SK-N-SH (cell line): ENCODE measurements around the gene TBC1D2B. TPM values are rescaled to one million over a fixed set of nuclear protein-coding genes. Genes with fewer than 3 reads are reported as not detected.

Source experiments
- CTCF ChIA-PET: fragments of 300-600, 350-600 bp; formaldehyde crosslinking; extraction: SDS; loops from one replicate; lab custom pipeline; 2021; lab: Yijun Ruan, JAX
- POLR2A ChIA-PET: fragments of 350-600 bp; sonication (Branson Sonifier 250); formaldehyde crosslinking; extraction: SDS; loops from one replicate; lab custom pipeline; 2020; ENCODE audit warnings: antibody characterized with exemption, inconsistent platforms; lab: Yijun Ruan, JAX
- DNase-seq: peaks from one replicate; pipeline ENCODE4 v3.0.0; 2012
- H2AFZ ChIP-seq: fragments of 200-600 bp; sonication (generic); 2 replicates; pipeline ENCODE4 v1.8.1; 2016; ENCODE audit warnings: antibody characterized with exemption, mild to moderate bottlenecking, low read depth
- H3F3A ChIP-seq: fragments of 200-600 bp; sonication (generic); replicated peaks from 2 replicates; pipeline ENCODE3; 2016; ENCODE audit warnings: antibody characterized with exemption, mild to moderate bottlenecking; ENCODE audit not compliant: insufficient read depth
- H3K27ac ChIP-seq, 2 experiments: fragments of 200-500 bp in 1 of 2; fragments of 200-600 bp in 1 of 2; sonication (Bioruptor generic) in 1 of 2; sonication (generic), shearing (Covaris generic) in 1 of 2; 2 replicates each; pipeline versions ENCODE4 v1.5.1 to v1.6.1; 2014 to 2016; ENCODE audit warnings: low read depth in 2 of 2, inconsistent platforms in 1 of 2, low read length in 1 of 2, mild to moderate bottlenecking in 1 of 2, mixed read lengths in 1 of 2
- H3K27me3 ChIP-seq: fragments of 200-600 bp; sonication (generic), shearing (Covaris generic); 2 replicates; pipeline ENCODE4 v1.6.1; 2016; ENCODE audit warnings: mixed run types; ENCODE audit not compliant: insufficient read depth
- H3K36me3 ChIP-seq, 2 experiments: fragments of 200-500 bp in 1 of 2; fragments of 200-600 bp in 1 of 2; sonication (Bioruptor generic) in 1 of 2; sonication (generic) in 1 of 2; replicated peaks in 1 of 2; 2 replicates each; pipeline versions ENCODE3 to v1.5.1; 2014 to 2016; ENCODE audit warnings: low read length in 1 of 2, mild to moderate bottlenecking in 1 of 2; ENCODE audit not compliant: insufficient read depth in 2 of 2, control insufficient read depth in 1 of 2
- H3K4me1 ChIP-seq, 2 experiments: fragments of 200-500 bp in 1 of 2; fragments of 200-600 bp in 1 of 2; sonication (Bioruptor generic) in 1 of 2; sonication (generic), shearing (Covaris generic) in 1 of 2; 2 replicates each; pipeline versions ENCODE4 v1.5.1 to v1.6.1; 2014 to 2016; ENCODE audit warnings: low read depth in 1 of 2, low read length in 1 of 2, mixed run types in 1 of 2; ENCODE audit not compliant: insufficient read depth in 2 of 2, control insufficient read depth in 1 of 2
- H3K4me2 ChIP-seq: fragments of 200-600 bp; sonication (generic), shearing (Covaris generic); 2 replicates; pipeline ENCODE4 v1.6.1; 2017; ENCODE audit warnings: mixed run types
- H3K4me3 ChIP-seq, 2 experiments: fragments of 200-500 bp in 1 of 2; fragments of 200-600 bp in 1 of 2; sonication (Bioruptor generic) in 1 of 2; sonication (generic), shearing (Covaris generic) in 1 of 2; 2 replicates each; pipeline versions ENCODE4 v1.5.1 to v1.8.1; 2014 to 2016; ENCODE audit warnings: low read depth in 2 of 2, inconsistent platforms in 1 of 2, low read length in 1 of 2, mild to moderate bottlenecking in 1 of 2, mixed read lengths in 1 of 2, moderate library complexity in 1 of 2
- H3K79me2 ChIP-seq: fragments of 200-600 bp; sonication (generic); 2 replicates; pipeline ENCODE4 v1.8.1; 2017; ENCODE audit warnings: mild to moderate bottlenecking; ENCODE audit not compliant: insufficient read depth
- H3K9ac ChIP-seq: fragments of 200-600 bp; sonication (generic); 2 replicates; pipeline ENCODE4 v1.6.1; 2017; ENCODE audit warnings: mixed run types
- H3K9me2 ChIP-seq: fragments of 200-600 bp; sonication (generic); 2 replicates; pipeline ENCODE4 v1.6.1; 2017; ENCODE audit warnings: mixed run types
- H3K9me3 ChIP-seq: fragments of 200-600 bp; sonication (generic); 2 replicates; pipeline ENCODE4 v1.6.1; 2017; ENCODE audit warnings: mixed run types, mild to moderate bottlenecking, moderate library complexity
- H4K20me1 ChIP-seq: fragments of 200-600 bp; sonication (generic); 2 replicates; pipeline ENCODE4 v1.6.1; 2017; ENCODE audit warnings: mild to moderate bottlenecking, mixed run types; ENCODE audit not compliant: insufficient read depth
- CHD2 ChIP-seq: fragments of 150-350 bp; IDR thresholded peaks from 2 replicates; pipeline ENCODE4 v1.6.1; 2018; ENCODE audit warnings: low read length; ENCODE audit not compliant: partially characterized antibody
- ELF1 ChIP-seq: IDR thresholded peaks from 2 replicates; pipeline ENCODE4 v1.4.0; 2012
- FOSL2 ChIP-seq: IDR thresholded peaks from 2 replicates; pipeline ENCODE4 v1.4.0; 2012; ENCODE audit warnings: low read depth, mild to moderate bottlenecking, moderate library complexity, borderline replicate concordance
- FOXM1 ChIP-seq: IDR thresholded peaks from 2 replicates; pipeline ENCODE4 v1.4.0; 2012; ENCODE audit warnings: low read depth, mild to moderate bottlenecking
- GABPA ChIP-seq: IDR thresholded peaks from 2 replicates; pipeline ENCODE4 v1.4.0; 2012; ENCODE audit warnings: low read depth, mild to moderate bottlenecking
- GATA2 ChIP-seq: sonication (generic); formaldehyde crosslinking; IDR thresholded peaks from 2 replicates; pipeline ENCODE4 v1.5.0; 2020; ENCODE audit warnings: mild to moderate bottlenecking, missing genetic modification reagents
- MEF2A ChIP-seq: IDR thresholded peaks from 2 replicates; pipeline ENCODE4 v1.4.0; 2012; ENCODE audit warnings: low read depth, borderline replicate concordance
- MXI1 ChIP-seq: IDR thresholded peaks from 2 replicates; pipeline ENCODE4 v1.6.1; 2012; ENCODE audit warnings: mild to moderate bottlenecking, low read depth, low read length, improper control_type of control experiment
- NFIC ChIP-seq: IDR thresholded peaks from 2 replicates; pipeline ENCODE4 v1.4.0; 2012; ENCODE audit warnings: borderline replicate concordance
- NRF1 ChIP-seq: IDR thresholded peaks from 2 replicates; pipeline ENCODE4 v1.6.1; 2012; ENCODE audit warnings: low read depth, mild to moderate bottlenecking, low read length
- POLR2AphosphoS5 ChIP-seq: IDR thresholded peaks from 2 replicates; pipeline ENCODE4 v1.6.1; 2012; ENCODE audit warnings: low read depth, low read length
- RAD21 ChIP-seq: IDR thresholded peaks from 2 replicates; pipeline ENCODE4 v1.6.1; 2012; ENCODE audit warnings: mild to moderate bottlenecking, low read length
- SIN3A ChIP-seq: IDR thresholded peaks from 2 replicates; pipeline ENCODE4 v1.6.1; 2012; ENCODE audit warnings: low read depth, mild to moderate bottlenecking, low read length, moderate library complexity, borderline replicate concordance
- SMC3 ChIP-seq: IDR thresholded peaks from 2 replicates; pipeline ENCODE4 v1.6.1; 2012; ENCODE audit warnings: low read depth, low read length, improper control_type of control experiment
- TAF1 ChIP-seq: IDR thresholded peaks from 2 replicates; pipeline ENCODE4 v1.6.1; 2012; ENCODE audit warnings: low read depth, mild to moderate bottlenecking, low read length, moderate library complexity, borderline replicate concordance
- TCF12 ChIP-seq: IDR thresholded peaks from 2 replicates; pipeline ENCODE4 v1.4.0; 2012
- TEAD4 ChIP-seq: IDR thresholded peaks from 2 replicates; pipeline ENCODE4 v1.4.0; 2012; ENCODE audit warnings: mild to moderate bottlenecking, borderline replicate concordance; ENCODE audit not compliant: insufficient read depth
- YY1 ChIP-seq: IDR thresholded peaks from 2 replicates; pipeline ENCODE4 v1.4.0; 2012; ENCODE audit warnings: low read depth, mild to moderate bottlenecking
- WGBS: methylation state at CpG from one replicate; pipeline ENCODE4 v1.1.6; 2017; ENCODE audit warnings: low lambda C conversion rate; 5-methylcytosine and 5-hydroxymethylcytosine counted together
- polyA plus RNA-seq, 3 experiments: library from polyadenylated mRNA; depleted of rRNA; stranded (reverse); fragments of >200 nt; gene quantifications; 2 replicates each; pipeline ENCODE4 v1.2.3, GENCODE V29; 2012
- TF ChIP-seq, protein P1 (sequence below): IDR thresholded peaks from 2 replicates; pipeline ENCODE4 v1.4.0; 2012; ENCODE audit warnings: low read depth, borderline replicate concordance
- TF ChIP-seq, protein P2 (sequence below): IDR thresholded peaks from 2 replicates; pipeline ENCODE4; 2012
- TF ChIP-seq, protein P3 (sequence below): IDR thresholded peaks from 2 replicates; pipeline ENCODE4 v1.4.0; 2012; ENCODE audit warnings: low read depth, borderline replicate concordance

TBC1D2B gene
- polyA plus RNA-seq, 1 of the 3 experiments (the other 2 are of a cell fraction) = 19.0 TPM

DNA sequence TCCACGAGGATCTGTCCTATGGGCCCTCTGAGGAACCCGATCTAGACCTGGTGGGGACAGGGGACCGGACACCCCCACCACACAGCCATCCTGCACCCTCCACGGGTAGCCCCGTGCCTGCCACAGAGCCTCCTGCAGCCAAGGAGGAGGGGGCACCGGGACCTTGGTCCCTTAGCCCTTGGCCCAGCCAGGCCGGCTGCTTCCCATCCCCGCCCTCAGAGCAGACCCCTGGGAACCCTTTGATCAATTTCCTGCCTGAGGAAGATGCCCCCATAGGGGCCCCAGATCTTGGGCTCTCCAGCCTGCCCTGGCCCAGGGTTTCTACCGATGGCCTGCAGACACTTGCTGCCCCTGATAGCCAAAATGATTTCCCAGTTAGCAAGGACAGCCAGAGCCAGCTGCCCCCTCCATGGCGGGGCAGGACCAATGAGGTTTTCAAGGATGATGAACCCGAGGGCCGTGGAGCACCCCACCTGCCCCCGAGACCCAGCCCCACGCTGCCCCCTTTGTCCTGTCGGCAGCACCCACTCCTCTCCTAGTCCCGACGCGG is 91.5 kb downstream of the TBC1D2B start (continued):
- TF ChIP-seq TAF1 = no peak
- no peak for TF ChIP-seq CHD2
- TF ChIP-seq MEF2A = no peak

DNA sequence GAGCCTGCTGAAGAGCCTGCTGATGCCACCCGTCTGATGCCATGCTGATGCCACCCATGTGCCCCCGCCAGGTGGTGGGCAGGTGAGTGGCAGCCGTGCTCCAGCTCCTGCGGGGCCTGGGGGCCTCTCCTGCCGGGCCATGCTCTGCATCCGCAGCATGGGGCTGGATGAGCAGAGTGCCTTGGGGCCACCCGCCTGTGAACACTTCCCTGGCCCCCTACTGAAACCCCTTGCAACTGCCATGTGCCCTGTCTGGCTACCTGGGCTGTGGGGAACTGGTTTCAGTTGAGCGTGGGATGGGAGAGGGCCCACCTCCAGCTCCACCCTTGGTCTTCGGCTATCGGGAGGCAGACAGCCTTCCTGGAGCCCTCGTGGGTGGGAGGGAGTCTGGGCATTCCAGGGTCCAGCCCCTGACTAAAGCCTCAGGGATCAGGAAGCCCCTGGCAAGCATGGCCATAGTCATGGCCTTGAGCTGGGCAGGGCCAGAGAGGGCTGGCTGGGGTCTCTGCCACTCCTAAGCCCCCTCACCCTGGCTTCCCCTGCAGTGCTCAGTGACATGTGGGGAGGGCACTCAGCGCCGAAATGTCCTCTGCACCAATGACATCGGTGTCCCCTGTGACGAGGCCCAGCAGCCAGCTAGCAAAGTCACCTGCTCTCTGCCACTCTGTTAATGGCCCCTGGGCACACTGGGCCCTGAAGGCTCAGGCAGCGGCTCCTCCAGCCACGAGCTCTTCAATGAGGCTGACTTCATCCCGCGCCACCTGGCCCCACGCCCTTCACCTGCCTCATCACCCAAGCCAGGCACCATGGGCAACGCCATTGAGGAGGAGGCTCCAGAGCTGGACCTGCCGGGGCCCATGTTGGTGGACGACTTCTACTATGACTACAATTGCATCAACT is 92.2 kb downstream of the TBC1D2B start:
- Histone ChIP-seq H3K9me3 (no peaks in the 10 kb centered on the region), H3K4me1 (peaks cover 0 to 54% of the 10 kb centered on the region in 2 experiments; a peak in 1 of 4 replicates), H3K4me3 (no peak overlapping the region), H2AFZ (no peak overlapping the region), H3K9ac (no peak overlapping the region), H3K79me2 (no peaks in the 10 kb centered on the region), H3K27ac (no peak overlapping the region)
- WGBS = 85% methylated on average over 10 of the region's 23 CpGs
- DNase-seq = no peak
- CTCF ChIA-PET = interaction anchor here (1.3 to 3.8 kb wide), 4 partner anchors 18 to 127 kb away, joined by 3 to 14 read pairs (median 8); no protein-coding TSS in a partner anchor
- TF ChIP-seq TEAD4 (no peak), RAD21 (no peak), MXI1 (no peak), NRF1 (no peak), SIN3A (no peak), GABPA (no peak), GATA2 (no peak), TAF1 (no peak), ELF1 (no peak), SMC3 (no peak), YY1 (no peak)
- TF ChIP-seq, protein P1, sequence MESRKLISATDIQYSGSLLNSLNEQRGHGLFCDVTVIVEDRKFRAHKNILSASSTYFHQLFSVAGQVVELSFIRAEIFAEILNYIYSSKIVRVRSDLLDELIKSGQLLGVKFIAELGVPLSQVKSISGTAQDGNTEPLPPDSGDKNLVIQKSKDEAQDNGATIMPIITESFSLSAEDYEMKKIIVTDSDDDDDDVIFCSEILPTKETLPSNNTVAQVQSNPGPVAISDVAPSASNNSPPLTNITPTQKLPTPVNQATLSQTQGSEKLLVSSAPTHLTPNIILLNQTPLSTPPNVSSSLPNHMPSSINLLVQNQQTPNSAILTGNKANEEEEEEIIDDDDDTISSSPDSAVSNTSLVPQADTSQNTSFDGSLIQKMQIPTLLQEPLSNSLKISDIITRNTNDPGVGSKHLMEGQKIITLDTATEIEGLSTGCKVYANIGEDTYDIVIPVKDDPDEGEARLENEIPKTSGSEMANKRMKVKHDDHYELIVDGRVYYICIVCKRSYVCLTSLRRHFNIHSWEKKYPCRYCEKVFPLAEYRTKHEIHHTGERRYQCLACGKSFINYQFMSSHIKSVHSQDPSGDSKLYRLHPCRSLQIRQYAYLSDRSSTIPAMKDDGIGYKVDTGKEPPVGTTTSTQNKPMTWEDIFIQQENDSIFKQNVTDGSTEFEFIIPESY = no peak
- TF ChIP-seq, all 33 proteins: peak for 0
- Histone ChIP-seq H4K20me1 (no peaks in the 10 kb centered on the region), H3F3A (no peaks in the 10 kb centered on the region), H3K9me2 (no peaks in the 10 kb centered on the region), H3K4me2 (no peak overlapping the region), H3K36me3 (no peaks in the 10 kb centered on the region), H3K27me3 (no peaks in the 10 kb centered on the region)
- POLR2A ChIA-PET = no interaction called here

DNA sequence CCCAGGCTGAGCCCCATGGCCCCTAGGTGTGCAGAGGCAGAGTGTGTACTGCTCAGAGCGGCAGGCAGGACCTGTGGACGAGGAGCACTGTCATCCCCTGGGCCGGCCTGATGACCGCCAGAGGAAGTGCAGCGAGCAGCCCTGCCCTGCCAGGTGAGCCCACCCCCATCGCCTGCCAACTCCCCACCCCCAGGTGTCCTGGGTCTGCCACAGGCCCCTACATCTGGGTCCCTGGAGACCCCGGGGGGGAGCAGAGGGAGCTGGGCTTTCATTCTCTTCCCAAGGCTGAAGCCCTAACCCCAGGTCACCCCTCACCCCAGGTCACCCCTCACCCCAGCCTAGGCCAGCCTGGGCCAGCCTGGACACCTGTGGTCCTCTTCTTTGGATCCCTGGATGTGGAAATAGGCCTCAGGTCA is 93.1 kb downstream of the TBC1D2B start:
- ChIA-PET CTCF (interaction anchor here (1.1 to 3.8 kb wide), 5 partner anchors 17 to 128 kb away, joined by 3 to 14 read pairs (median 5); no protein-coding TSS in a partner anchor), POLR2A (no interaction called here)
- peaks cover 0 to 46% of the 10 kb centered on the region in 2 experiments; a peak in 1 of 4 replicates for H3K4me1 ChIP-seq
- no peak overlapping the region for H3K27ac ChIP-seq
- no peaks in the 10 kb centered on the region for H3K9me2 ChIP-seq
- H4K20me1 ChIP-seq = no peaks in the 10 kb centered on the region
- H3K9me3 ChIP-seq = no peaks in the 10 kb centered on the region
- H3K27me3 ChIP-seq = no peaks in the 10 kb centered on the region
- no peak for DNase-seq
- H2AFZ ChIP-seq = no peak overlapping the region
- WGBS = 53% methylated on average over 3 of the region's 7 CpGs
- no peaks in the 10 kb centered on the region for H3F3A ChIP-seq
- no peak overlapping the region for H3K9ac ChIP-seq
- H3K36me3 ChIP-seq = no peaks in the 10 kb centered on the region
- H3K79me2 ChIP-seq = no peaks in the 10 kb centered on the region
- no peak overlapping the region for H3K4me3 ChIP-seq
- no peak overlapping the region for H3K4me2 ChIP-seq
- TF ChIP-seq POLR2AphosphoS5 (no peak), FOXM1 (no peak), MXI1 (no peak), FOSL2 (no peak), TCF12 (no peak), NFIC (no peak), SIN3A (no peak), YY1 (no peak)
- TF ChIP-seq, protein P1 = no peak
- TF ChIP-seq, protein P2, sequence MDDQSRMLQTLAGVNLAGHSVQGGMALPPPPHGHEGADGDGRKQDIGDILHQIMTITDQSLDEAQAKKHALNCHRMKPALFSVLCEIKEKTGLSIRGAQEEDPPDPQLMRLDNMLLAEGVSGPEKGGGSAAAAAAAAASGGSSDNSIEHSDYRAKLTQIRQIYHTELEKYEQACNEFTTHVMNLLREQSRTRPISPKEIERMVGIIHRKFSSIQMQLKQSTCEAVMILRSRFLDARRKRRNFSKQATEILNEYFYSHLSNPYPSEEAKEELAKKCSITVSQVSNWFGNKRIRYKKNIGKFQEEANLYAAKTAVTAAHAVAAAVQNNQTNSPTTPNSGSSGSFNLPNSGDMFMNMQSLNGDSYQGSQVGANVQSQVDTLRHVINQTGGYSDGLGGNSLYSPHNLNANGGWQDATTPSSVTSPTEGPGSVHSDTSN = no peak
- TF ChIP-seq, protein P3, sequence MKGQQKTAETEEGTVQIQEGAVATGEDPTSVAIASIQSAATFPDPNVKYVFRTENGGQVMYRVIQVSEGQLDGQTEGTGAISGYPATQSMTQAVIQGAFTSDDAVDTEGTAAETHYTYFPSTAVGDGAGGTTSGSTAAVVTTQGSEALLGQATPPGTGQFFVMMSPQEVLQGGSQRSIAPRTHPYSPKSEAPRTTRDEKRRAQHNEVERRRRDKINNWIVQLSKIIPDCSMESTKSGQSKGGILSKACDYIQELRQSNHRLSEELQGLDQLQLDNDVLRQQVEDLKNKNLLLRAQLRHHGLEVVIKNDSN = no peak
